ENCODE measurements around the gene DIAPH2.

Gene DIAPH2

GRCh38 chrX:96704629-96705028, 20.0 kb downstream of the DIAPH2 start (continued):
- TF ChIP-seq TSHZ2 (CRISPR knock-in tag; IDR thresholded peaks at IDR 0.05) (no peak), ESRRG (CRISPR knock-in tag; IDR thresholded peaks at IDR 0.05) (no peak), ISL1 (CRISPR knock-in tag; IDR thresholded peaks at IDR 0.05) (no peak), POU6F1 (CRISPR knock-in tag; IDR thresholded peaks at IDR 0.05; ENCODE audit: borderline replicate concordance, low read depth) (no peak), RARB (CRISPR knock-in tag; IDR thresholded peaks at IDR 0.05) (no peak), CSRNP3 (CRISPR knock-in tag; IDR thresholded peaks at IDR 0.05) (no peak), GLIS3 (CRISPR knock-in tag; IDR thresholded peaks at IDR 0.05) (no peak), CSDC2 (CRISPR knock-in tag; IDR thresholded peaks at IDR 0.05) (no peak)

GRCh38 chrX:96705905-96706304, 21.3 kb downstream of the DIAPH2 start:
- TF ChIP-seq ZNF565 (CRISPR knock-in tag; conservative IDR thresholded peaks at IDR 0.05; ENCODE audit: low read depth) = no peak
- no peak for TF ChIP-seq OSR1 (CRISPR knock-in tag; IDR thresholded peaks at IDR 0.05)
- no peak for TF ChIP-seq TSHZ2 (CRISPR knock-in tag; IDR thresholded peaks at IDR 0.05)
- no peak for TF ChIP-seq PATZ1 (CRISPR knock-in tag; IDR thresholded peaks at IDR 0.05; ENCODE audit: borderline replicate concordance)
- TF ChIP-seq SNAI2 (CRISPR knock-in tag; IDR thresholded peaks at IDR 0.05) = no peak
- TF ChIP-seq ZNF8 (CRISPR knock-in tag; IDR thresholded peaks at IDR 0.05) = no peak
- no peak for TF ChIP-seq BACH2 (CRISPR knock-in tag; IDR thresholded peaks at IDR 0.05; ENCODE audit: borderline replicate concordance)
- TF ChIP-seq TOX (CRISPR knock-in tag; IDR thresholded peaks at IDR 0.05; ENCODE audit: borderline replicate concordance) = no peak
- TF ChIP-seq POU6F1 (CRISPR knock-in tag; IDR thresholded peaks at IDR 0.05; ENCODE audit: borderline replicate concordance, low read depth) = no peak
- TF ChIP-seq ARNTL (CRISPR knock-in tag; IDR thresholded peaks at IDR 0.05; ENCODE audit: borderline replicate concordance, low read depth) = no peak
- no peak for TF ChIP-seq GLIS3 (CRISPR knock-in tag; IDR thresholded peaks at IDR 0.05)
- no peak for TF ChIP-seq ZC3H10 (CRISPR knock-in tag; IDR thresholded peaks at IDR 0.05)
- TF ChIP-seq CSDC2 (CRISPR knock-in tag; IDR thresholded peaks at IDR 0.05) = no peak
- TF ChIP-seq TCF4 (CRISPR knock-in tag; IDR thresholded peaks at IDR 0.05; ENCODE audit: borderline replicate concordance) = no peak
- TF ChIP-seq ESRRG (CRISPR knock-in tag; IDR thresholded peaks at IDR 0.05) = no peak
- TF ChIP-seq PPARA (CRISPR knock-in tag; IDR thresholded peaks at IDR 0.05; ENCODE audit: borderline replicate concordance) = no peak
- TF ChIP-seq ISL1 (CRISPR knock-in tag; IDR thresholded peaks at IDR 0.05) = no peak
- ATAC-seq = no peak
